ENCODE data around the gene CITED4.

- no peak for TF ChIP-seq CTCF (IDR thresholded peaks at IDR 0.05; ENCODE audit: low read length)
- TF ChIP-seq EZH2 (IDR thresholded peaks at IDR 0.05; ENCODE audit: borderline replicate concordance, low read length), result no peak
Observed at GRCh38 chr1:40862008-40862863, at the start of gene CITED4.
